Right renal pelvis (tissue), 4 donors: ENCODE data around the gene TTLL11. TPM values are rescaled to one million over a fixed set of nuclear protein-coding genes. Genes with fewer than 3 reads are reported as not detected.

Experiments
- DNase-seq, 4 donors: peaks; one replicate each; pipeline ENCODE4 v3.0.0-alpha.2; 2013; ENCODE audit warnings: low read depth in 4 of 4, low spot score in 3 of 4, missing footprints in 1 of 4
- polyA plus RNA-seq, 4 donors: library from polyadenylated mRNA; unstranded; fragments of 120-200 nt; gene quantifications; one replicate each; pipeline ENCODE4 v1.2.1, GENCODE V29; 2013; ENCODE audit not compliant: insufficient read length in 4 of 4

The TTLL11 gene
- polyA plus RNA-seq, 4 donors = 5.9 to 9.1 (median 8.6) TPM

DNA sequence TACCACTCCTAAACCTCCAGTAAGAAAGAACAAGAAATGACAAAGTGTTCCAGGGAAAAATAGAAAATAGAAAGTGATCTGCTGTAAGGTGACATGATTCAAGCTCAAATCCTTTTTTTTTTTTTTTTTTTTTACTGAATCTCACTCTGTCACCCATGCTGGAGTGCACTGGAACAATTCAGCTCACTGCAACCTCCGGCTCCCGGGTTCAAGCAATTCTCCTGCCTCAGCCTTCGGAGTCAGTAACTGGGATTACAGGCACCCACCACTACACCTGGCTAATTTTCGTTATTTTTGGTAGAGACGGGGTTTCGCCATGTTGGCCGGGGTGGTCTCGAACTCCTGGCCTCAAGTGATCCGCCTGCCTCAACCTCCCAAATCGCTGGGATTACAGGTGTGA, 35.9 kb downstream of the TTLL11 start:
- no peak for DNase-seq

GRCh38 chr9:122056484-122056883, 36.6 kb downstream of the TTLL11 start:
- peak in 1 of 4 donors; percentile 21 for DNase-seq

GRCh38 chr9:122055701-122056100, 37.4 kb downstream of the TTLL11 start:
- DNase-seq = no peak

GRCh38 chr9:122053567-122054350, 39.3 kb downstream of the TTLL11 start:
- no peak for DNase-seq

DNA sequence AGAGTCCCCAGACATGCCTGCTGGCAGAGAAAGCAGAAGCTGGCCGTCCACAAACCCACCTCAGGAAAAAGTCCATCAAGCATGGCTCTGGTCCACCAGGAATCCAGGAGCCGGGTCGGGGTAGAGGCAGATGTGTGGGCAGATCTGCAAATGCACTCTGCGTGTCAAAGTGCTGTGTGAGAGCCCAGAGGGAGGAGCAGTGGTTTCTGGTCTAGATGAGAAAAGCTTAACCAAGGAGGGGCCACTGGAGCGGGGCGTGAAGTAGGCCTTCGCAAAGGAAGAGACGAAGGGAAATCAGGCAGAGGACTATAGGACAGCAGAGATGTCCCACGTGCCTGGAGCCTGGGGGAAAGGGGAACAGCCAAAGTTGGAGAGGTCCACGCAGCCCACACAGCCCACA, 40.0 kb downstream of the TTLL11 start:
- no peak for DNase-seq

GRCh38 chr9:122051351-122052321, 41.5 kb downstream of the TTLL11 start:
- DNase-seq = no peak

GRCh38 chr9:122050167-122050566, 42.9 kb downstream of the TTLL11 start:
- DNase-seq = no peak

GRCh38 chr9:122042056-122042455, 51.1 kb downstream of the TTLL11 start:
- DNase-seq = no peak

DNA sequence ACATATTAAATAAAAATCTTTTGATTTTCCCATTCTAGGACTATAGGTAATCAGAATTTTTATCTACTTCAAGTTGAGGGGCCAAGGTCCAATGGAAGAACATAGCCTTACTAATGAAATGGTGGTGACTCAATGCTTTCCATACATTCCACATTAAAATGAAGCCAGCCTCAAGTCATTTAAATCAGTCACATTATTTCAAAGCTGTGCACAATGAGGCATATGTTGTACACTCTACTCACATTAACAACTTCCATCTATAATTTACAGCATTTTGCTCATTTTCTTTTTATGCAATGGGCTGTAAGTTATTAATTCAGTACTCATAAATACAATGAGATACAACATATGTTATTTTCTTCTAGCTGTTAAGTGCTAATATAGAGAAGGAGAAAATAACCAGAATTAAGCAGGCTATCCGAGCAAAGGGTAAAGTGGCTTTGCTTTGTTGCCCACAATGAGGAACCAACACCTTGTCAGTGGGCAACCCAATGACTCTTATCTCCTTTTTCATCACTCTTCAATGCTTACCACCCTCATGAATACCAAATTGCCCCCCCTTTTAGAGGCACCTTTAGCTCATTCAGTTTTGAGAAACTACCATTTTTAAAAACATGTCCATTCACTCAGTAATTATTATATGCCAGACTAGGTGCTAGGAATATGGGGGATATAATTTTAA, 52.4 kb downstream of the TTLL11 start:
- no peak for DNase-seq

GRCh38 chr9:122039234-122039633, 53.9 kb downstream of the TTLL11 start:
- DNase-seq = no peak

DNA sequence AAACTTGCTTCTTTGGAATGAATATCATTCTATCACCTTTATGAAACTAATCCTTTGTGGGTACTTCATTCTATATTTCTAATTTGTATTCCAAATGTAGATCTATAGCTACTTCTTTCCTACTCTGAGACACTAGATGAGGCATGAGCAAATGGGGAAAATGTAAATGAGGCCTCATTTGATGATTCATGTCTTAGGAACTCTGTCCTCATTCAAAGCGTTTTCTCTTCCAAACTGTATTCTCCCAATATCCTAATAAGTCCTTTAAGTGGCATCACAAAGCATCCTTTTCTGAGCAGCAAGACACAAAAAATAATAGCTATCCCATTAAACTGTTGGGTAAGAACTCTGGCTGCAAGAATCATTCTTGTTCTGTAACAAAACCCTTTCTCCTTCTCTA, 56.1 kb downstream of the TTLL11 start:
- no peak for DNase-seq

- DNase-seq = no peak
Measured at GRCh38 chr9:122036408-122036807, 56.7 kb downstream of the TTLL11 start.

- DNase-seq = no peak
Measured at GRCh38 chr9:122033775-122034373, 59.2 kb downstream of the TTLL11 start.

DNA sequence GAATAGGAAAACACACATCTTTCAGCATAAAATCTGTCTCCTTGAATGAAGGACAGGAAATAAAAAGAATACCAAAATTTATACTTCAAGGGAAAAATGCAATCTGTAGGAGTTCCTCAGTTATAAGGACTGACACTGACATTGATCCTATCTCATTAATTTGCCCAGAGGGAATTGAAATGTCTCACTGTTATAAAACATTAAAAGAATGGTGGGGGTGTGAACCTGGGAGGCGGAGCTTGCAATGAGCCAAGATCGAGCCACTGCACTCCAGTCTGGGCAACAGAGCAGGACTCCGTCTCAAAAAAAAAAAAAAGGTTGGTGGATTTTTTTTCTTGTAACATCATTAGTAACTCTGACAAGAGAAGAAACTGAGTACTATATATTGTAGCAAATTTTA, 60.8 kb downstream of the TTLL11 start:
- no peak for DNase-seq

GRCh38 chr9:122031776-122032175, 61.3 kb downstream of the TTLL11 start:
- no peak for DNase-seq

DNA sequence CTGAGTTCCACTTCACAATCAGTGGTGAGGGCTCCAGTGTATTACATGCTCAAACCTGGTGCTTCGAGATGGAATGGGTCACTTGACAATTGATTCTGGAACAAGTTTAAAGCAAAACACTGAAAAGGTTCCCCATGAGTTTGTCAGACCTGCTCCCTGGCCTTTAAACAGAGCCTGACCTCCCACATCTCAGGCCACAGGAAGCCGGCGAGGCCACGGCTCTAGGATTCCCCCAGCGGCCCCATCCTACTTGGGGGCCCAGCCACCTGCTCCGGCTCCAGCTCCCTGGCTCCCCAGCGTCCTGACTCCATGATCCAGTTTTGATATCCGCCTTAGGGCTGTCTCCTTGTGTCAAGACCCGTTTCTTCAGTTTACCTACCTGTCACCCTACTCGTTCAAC, 62.0 kb downstream of the TTLL11 start:
- DNase-seq = no peak

DNA sequence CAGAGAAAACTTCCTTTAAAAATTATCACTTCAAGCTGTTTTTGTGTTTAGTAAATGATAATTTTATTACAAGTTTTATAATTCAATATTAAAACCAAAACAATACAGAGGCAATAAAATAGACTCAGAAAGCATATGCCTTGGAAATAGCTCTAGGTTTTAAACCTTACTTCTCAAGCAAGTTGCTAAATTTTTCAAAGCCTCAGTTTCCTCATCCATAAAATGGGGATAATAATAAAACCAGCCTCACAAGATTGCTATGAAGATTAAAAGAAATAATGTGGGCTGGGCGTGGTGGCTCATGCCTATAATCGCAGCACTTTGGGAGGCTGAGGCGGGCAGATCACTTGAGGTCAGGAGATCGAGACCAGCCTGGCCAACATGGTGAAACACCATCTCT, 62.8 kb downstream of the TTLL11 start:
- DNase-seq = no peak

DNA sequence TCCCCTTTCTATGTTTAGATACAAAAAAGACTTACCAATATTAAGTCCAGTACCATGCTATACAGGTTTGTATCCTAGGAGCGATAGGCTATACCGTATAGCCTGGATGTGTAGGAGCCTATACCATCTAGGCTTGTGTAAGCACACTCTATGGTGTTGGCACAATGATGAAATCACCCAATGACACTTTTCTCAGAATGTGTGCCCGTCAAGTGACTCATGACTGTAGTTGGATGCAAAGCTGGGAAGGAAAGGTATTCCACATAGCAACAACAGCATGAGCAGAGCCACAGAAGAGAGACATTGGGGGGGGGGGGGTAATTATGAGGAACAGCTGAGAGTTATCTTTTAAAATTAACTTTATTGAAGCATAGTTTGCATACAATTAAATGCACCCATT, 63.2 kb downstream of the TTLL11 start:
- no peak for DNase-seq

GRCh38 chr9:122028089-122028488, 65.0 kb downstream of the TTLL11 start:
- DNase-seq = no peak

- DNase-seq = no peak
Measured at GRCh38 chr9:122020398-122020797, 72.7 kb downstream of the TTLL11 start.

DNA sequence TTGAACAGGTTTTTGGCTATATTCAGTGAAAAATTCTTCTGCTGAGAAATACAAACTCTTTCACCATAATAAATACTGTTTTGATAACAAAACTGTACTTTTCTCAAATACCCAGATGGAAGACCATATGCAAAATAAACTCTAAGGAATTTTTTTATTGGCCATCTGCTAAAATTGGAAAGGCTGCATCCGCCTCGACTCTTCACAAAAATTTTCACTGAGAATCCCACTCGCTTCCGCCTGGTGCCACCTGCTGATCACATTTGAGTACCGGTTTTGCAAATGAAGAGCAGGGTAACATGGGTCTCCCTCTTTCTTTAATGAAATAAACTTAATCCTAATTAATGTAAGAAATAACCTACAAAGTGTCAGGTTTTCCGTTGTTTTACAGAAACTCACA, 76.4 kb downstream of the TTLL11 start:
- peak in 1 of 4 donors; percentile 12 for DNase-seq
